ENCODE data around the gene MIEF1.

Gene MIEF1

GRCh38 chr22:39563571-39564428 is 61.7 kb downstream of the MIEF1 start:
- DNase-seq = no peak

GRCh38 chr22:39565414-39565944 is 63.4 kb downstream of the MIEF1 start:
- no peak for DNase-seq

DNA sequence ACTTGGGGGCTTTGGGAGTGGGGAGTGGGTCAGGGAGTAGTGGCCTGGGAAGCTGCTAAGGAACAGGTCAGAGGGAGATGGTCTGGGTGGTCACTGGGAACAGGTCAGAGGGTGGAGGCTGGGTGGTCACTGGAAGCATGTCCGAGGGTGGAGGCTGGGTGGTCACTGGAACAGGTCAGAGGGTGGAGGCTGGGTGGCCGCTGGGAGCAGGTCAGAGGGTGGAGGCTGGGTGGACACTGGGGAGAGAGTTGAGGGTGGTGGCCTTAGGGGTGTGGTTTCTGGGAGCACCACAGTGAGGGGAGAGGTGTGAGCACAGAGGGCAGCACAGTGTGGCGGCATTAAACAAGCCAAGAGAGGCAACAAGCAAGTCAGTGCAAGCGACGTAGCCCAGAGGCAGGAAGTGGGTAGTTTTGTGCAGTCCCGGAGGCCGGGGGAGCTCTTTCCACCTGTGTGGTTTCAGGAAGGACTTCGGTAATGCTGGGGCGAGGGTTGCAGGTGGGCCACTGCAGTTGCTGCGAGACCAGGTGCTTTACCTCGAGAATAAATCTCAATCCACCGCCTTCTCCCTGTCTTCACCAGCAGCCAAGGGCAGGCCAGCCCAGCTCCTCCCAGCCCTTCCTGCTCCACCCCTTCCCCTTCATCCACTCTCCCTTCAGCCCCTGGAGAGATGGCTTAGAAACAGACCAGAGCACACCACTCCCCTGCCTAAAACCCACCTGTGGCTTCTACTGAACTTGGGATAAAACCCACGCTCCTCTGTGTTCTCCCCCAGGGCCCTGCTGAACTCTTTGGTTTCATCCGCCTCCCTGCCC is 65.3 kb downstream of the MIEF1 start:
- DNase-seq = no peak

Measured in bone marrow (tissue), 2 donors.